ENCODE results near the gene SNAP29. TPM values are rescaled to one million over a fixed set of nuclear protein-coding genes. Genes with fewer than 3 reads are reported as not detected.
"Not testable (repeated sequence)": the region's sequence is repeated elsewhere in the genome, so short reads cannot be mapped to it uniquely, and the experiment has no call there.

Gene SNAP29
- total RNA-seq, 3 donors from 2014 or later, result 19.0 to 22.6 (median 22.2) TPM

GRCh38 chr22:20887375-20887774, 28.6 kb downstream of the SNAP29 start:
- DNase-seq (no peak), ATAC-seq (no peak)
- Mint-ChIP-seq H3K36me3 (ENCODE audit: insufficient read depth) (peaks cover 35% of the 10 kb centered on the region), H3K4me1 (ENCODE audit: low read depth) (no peaks in the 10 kb centered on the region), H3K4me3 (no peak overlapping the region), H3K27me3 (ENCODE audit: low read depth) (no peaks in the 10 kb centered on the region), H3K9me3 (no peaks in the 10 kb centered on the region)

GRCh38 chr22:20889025-20889704, 30.4 kb downstream of the SNAP29 start:
- H3K36me3 Mint-ChIP-seq (ENCODE audit: insufficient read depth), result peaks cover 28% of the 10 kb centered on the region
- no peaks in the 10 kb centered on the region for H3K27me3 Mint-ChIP-seq (ENCODE audit: low read depth)
- H3K4me1 Mint-ChIP-seq (ENCODE audit: low read depth), result no peaks in the 10 kb centered on the region
- no peak for DNase-seq
- ATAC-seq, result no peak
- H3K4me3 Mint-ChIP-seq, result no peak overlapping the region
- H3K9me3 Mint-ChIP-seq, result no peaks in the 10 kb centered on the region

- DNase-seq (no peak), ATAC-seq (no peak)
- no peaks in the 10 kb centered on the region for H3K27me3 Mint-ChIP-seq (ENCODE audit: low read depth)
- peaks cover 25% of the 10 kb centered on the region for H3K36me3 Mint-ChIP-seq (ENCODE audit: insufficient read depth)
- H3K4me1 Mint-ChIP-seq (ENCODE audit: low read depth), result no peaks in the 10 kb centered on the region
- H3K9me3 Mint-ChIP-seq, result no peaks in the 10 kb centered on the region
- no peak overlapping the region for H3K4me3 Mint-ChIP-seq
Observed at GRCh38 chr22:20889904-20890540, 31.2 kb downstream of the SNAP29 start.

GRCh38 chr22:20890975-20891374, 32.2 kb downstream of the SNAP29 start:
- no peak overlapping the region for H3K4me3 Mint-ChIP-seq
- peaks cover 3% of the 10 kb centered on the region for H3K27me3 Mint-ChIP-seq (ENCODE audit: low read depth)
- H3K36me3 Mint-ChIP-seq (ENCODE audit: insufficient read depth), result peaks cover 16% of the 10 kb centered on the region
- no peak for DNase-seq
- ATAC-seq, result no peak
- H3K4me1 Mint-ChIP-seq (ENCODE audit: low read depth), result no peaks in the 10 kb centered on the region
- H3K9me3 Mint-ChIP-seq, result no peaks in the 10 kb centered on the region

- DNase-seq; H3K4me3 Mint-ChIP-seq; H3K27me3 Mint-ChIP-seq (ENCODE audit: low read depth); ATAC-seq; H3K36me3 Mint-ChIP-seq (ENCODE audit: insufficient read depth); H3K4me1 Mint-ChIP-seq (ENCODE audit: low read depth); H3K9me3 Mint-ChIP-seq: not testable (repeated sequence)
Observed at GRCh38 chr22:20897737-20898136, 38.9 kb downstream of the SNAP29 start.

- Mint-ChIP-seq H3K9me3 (no peaks in the 10 kb centered on the region), H3K27me3 (ENCODE audit: low read depth) (peaks cover 3% of the 10 kb centered on the region), H3K4me3 (no peak overlapping the region), H3K4me1 (ENCODE audit: low read depth) (no peaks in the 10 kb centered on the region), H3K36me3 (ENCODE audit: insufficient read depth) (no peaks in the 10 kb centered on the region)
- no peak for DNase-seq
- ATAC-seq, result no peak
Observed at GRCh38 chr22:20899827-20900423, 41.1 kb downstream of the SNAP29 start.

- DNase-seq; H3K4me1 Mint-ChIP-seq (ENCODE audit: low read depth); ATAC-seq; H3K9me3 Mint-ChIP-seq; H3K27me3 Mint-ChIP-seq (ENCODE audit: low read depth); H3K4me3 Mint-ChIP-seq; H3K36me3 Mint-ChIP-seq (ENCODE audit: insufficient read depth): not testable (repeated sequence)
Observed at GRCh38 chr22:20901093-20902033, 42.6 kb downstream of the SNAP29 start.

GRCh38 chr22:20903093-20903492, 44.3 kb downstream of the SNAP29 start:
- no peaks in the 10 kb centered on the region for H3K9me3 Mint-ChIP-seq

GRCh38 chr22:20904008-20904979, 45.5 kb downstream of the SNAP29 start:
- no peak for DNase-seq
- H3K27me3 Mint-ChIP-seq (ENCODE audit: low read depth), result no peaks in the 10 kb centered on the region
- no peak overlapping the region for H3K4me3 Mint-ChIP-seq
- no peaks in the 10 kb centered on the region for H3K4me1 Mint-ChIP-seq (ENCODE audit: low read depth)
- H3K9me3 Mint-ChIP-seq, result no peaks in the 10 kb centered on the region
- no peaks in the 10 kb centered on the region for H3K36me3 Mint-ChIP-seq (ENCODE audit: insufficient read depth)
- ATAC-seq, result no peak

More at GRCh38 chr22:20903093-20903492, 44.3 kb downstream of the SNAP29 start:
- H3K27me3 Mint-ChIP-seq (ENCODE audit: low read depth), result no peaks in the 10 kb centered on the region
- H3K4me1 Mint-ChIP-seq (ENCODE audit: low read depth), result no peaks in the 10 kb centered on the region
- no peak for DNase-seq
- no peak for ATAC-seq
- H3K36me3 Mint-ChIP-seq (ENCODE audit: insufficient read depth), result no peaks in the 10 kb centered on the region
- H3K4me3 Mint-ChIP-seq, result no peak overlapping the region

- no peak for DNase-seq
- Mint-ChIP-seq H3K9me3 (no peaks in the 10 kb centered on the region), H3K4me1 (ENCODE audit: low read depth) (peaks cover 1% of the 10 kb centered on the region), H3K36me3 (ENCODE audit: insufficient read depth) (no peaks in the 10 kb centered on the region), H3K4me3 (no peak overlapping the region), H3K27me3 (ENCODE audit: low read depth) (no peaks in the 10 kb centered on the region)
- ATAC-seq, result no peak
Observed at GRCh38 chr22:20904980-20905355, 46.2 kb downstream of the SNAP29 start.

GRCh38 chr22:20905415-20906386, 46.9 kb downstream of the SNAP29 start:
- no peak for DNase-seq
- no peaks in the 10 kb centered on the region for H3K9me3 Mint-ChIP-seq
- H3K4me3 Mint-ChIP-seq, result no peak overlapping the region
- H3K4me1 Mint-ChIP-seq (ENCODE audit: low read depth), result peaks cover 2% of the 10 kb centered on the region
- no peaks in the 10 kb centered on the region for H3K27me3 Mint-ChIP-seq (ENCODE audit: low read depth)
- no peak for ATAC-seq
- H3K36me3 Mint-ChIP-seq (ENCODE audit: insufficient read depth), result no peaks in the 10 kb centered on the region

- Mint-ChIP-seq H3K27me3 (ENCODE audit: low read depth) (no peaks in the 10 kb centered on the region), H3K4me3 (no peak overlapping the region), H3K9me3 (no peaks in the 10 kb centered on the region), H3K4me1 (ENCODE audit: low read depth) (peaks cover 2% of the 10 kb centered on the region), H3K36me3 (ENCODE audit: insufficient read depth) (no peaks in the 10 kb centered on the region)
- ATAC-seq (no peak), DNase-seq (no peak)
Observed at GRCh38 chr22:20906387-20906767, 47.6 kb downstream of the SNAP29 start.
